Loucy (cell line): ENCODE measurements around the gene RPL12.
A peak's percentile ranks its signal among the peaks of the same experiment; 100 is the strongest.

Experiments used
- H2AFZ ChIP-seq: fragments of 200-600 bp; sonication (generic); 2 replicates; pipeline ENCODE4 v1.6.0; 2016; ENCODE audit warnings: antibody characterized with exemption, mild to moderate bottlenecking, low read length, moderate library complexity
- H3F3A ChIP-seq: fragments of 200-600 bp; 2 replicates; pipeline ENCODE4 v1.6.0; 2016; ENCODE audit warnings: antibody characterized with exemption, low read depth, mild to moderate bottlenecking
- H3K27me3 ChIP-seq: fragments of 200-600 bp; sonication (generic); 2 replicates; pipeline ENCODE4 v1.6.1; 2014; ENCODE audit warnings: low read length, mild to moderate bottlenecking; ENCODE audit not compliant: insufficient read depth, poor library complexity, severe bottlenecking
- H3K36me3 ChIP-seq: fragments of 200-600 bp; sonication (generic); 2 replicates; pipeline ENCODE4 v1.6.1; 2016; ENCODE audit warnings: low read length; ENCODE audit not compliant: insufficient read depth
- H3K4me1 ChIP-seq: fragments of 200-600 bp; sonication (generic); 2 replicates; pipeline ENCODE4 v1.5.1; 2014; ENCODE audit warnings: low read length, mild to moderate bottlenecking; ENCODE audit not compliant: insufficient read depth, poor library complexity, severe bottlenecking
- H3K4me2 ChIP-seq: fragments of 200-600 bp; sonication (generic); 2 replicates; pipeline ENCODE4 v1.6.0; 2014; ENCODE audit warnings: antibody characterized with exemption, low read length, low read depth, mild to moderate bottlenecking; ENCODE audit not compliant: poor library complexity, severe bottlenecking
- H3K4me3 ChIP-seq: fragments of 200-600 bp; sonication (generic); 2 replicates; pipeline ENCODE4 v1.5.1; 2014; ENCODE audit warnings: low read length, mild to moderate bottlenecking, mixed read lengths; ENCODE audit not compliant: poor library complexity, severe bottlenecking
- H3K79me2 ChIP-seq: fragments of 200-600 bp; sonication (generic); 2 replicates; pipeline ENCODE4 v1.6.1; 2014; ENCODE audit warnings: low read length; ENCODE audit not compliant: insufficient read depth
- H3K9ac ChIP-seq: fragments of 200-600 bp; sonication (generic); 2 replicates; pipeline ENCODE4 v1.6.0; 2014; ENCODE audit warnings: mild to moderate bottlenecking, low read depth, low read length, moderate library complexity; ENCODE audit not compliant: poor library complexity, severe bottlenecking
- H3K9me2 ChIP-seq: fragments of 200-600 bp; sonication (generic); replicated peaks from 2 replicates; pipeline ENCODE4 v1.6.1; 2016; ENCODE audit warnings: low read depth, low read length, mixed read lengths
- H3K9me3 ChIP-seq: fragments of 200-600 bp; sonication (generic); 2 replicates; pipeline ENCODE4 v1.6.1; 2014; ENCODE audit warnings: mild to moderate bottlenecking, antibody characterized with exemption, low read length, low read depth; ENCODE audit not compliant: insufficient read depth
- H4K20me1 ChIP-seq: fragments of 200-600 bp; sonication (generic); 2 replicates; pipeline ENCODE4 v1.6.0; 2014; ENCODE audit warnings: antibody characterized with exemption, low read length, mild to moderate bottlenecking; ENCODE audit not compliant: insufficient read depth, poor library complexity, severe bottlenecking
- CTCF ChIP-seq: fragments of 200-600 bp; sonication (generic); conservative IDR thresholded peaks from 2 replicates; pipeline ENCODE4 v1.5.1; 2014; ENCODE audit warnings: mild to moderate bottlenecking, antibody characterized with exemption, low read length
- EZH2phosphoT487 ChIP-seq: fragments of 200-600 bp; IDR thresholded peaks from 2 replicates; pipeline ENCODE4 v1.6.1; 2018; ENCODE audit warnings: antibody characterized with exemption, mild to moderate bottlenecking, moderate library complexity, borderline replicate concordance

RPL12 gene

GRCh38 chr9:127489471-127490115 is 38.4 kb upstream of the RPL12 start:
- H3K4me2 ChIP-seq: no peak overlapping the region
- no peak for TF ChIP-seq EZH2phosphoT487
- 0 out of 2 replicates have a peak, but pooled peaks have one; percentile 18 for TF ChIP-seq CTCF
- no peaks in the 10 kb centered on the region for H3K9me2 ChIP-seq
- H2AFZ ChIP-seq: no peak overlapping the region
- H3K27me3 ChIP-seq: no peaks in the 10 kb centered on the region
- no peaks in the 10 kb centered on the region for H3K36me3 ChIP-seq
- H3K4me1 ChIP-seq: no peaks in the 10 kb centered on the region
- H3K9ac ChIP-seq: no peak overlapping the region
- H4K20me1 ChIP-seq: no peaks in the 10 kb centered on the region
- no peaks in the 10 kb centered on the region for H3F3A ChIP-seq
- H3K4me3 ChIP-seq: no peak overlapping the region
- no peaks in the 10 kb centered on the region for H3K79me2 ChIP-seq
- no peaks in the 10 kb centered on the region for H3K9me3 ChIP-seq

GRCh38 chr9:127488946-127489345 is 37.7 kb upstream of the RPL12 start:
- H4K20me1 ChIP-seq: no peaks in the 10 kb centered on the region
- H3K4me3 ChIP-seq: no peak overlapping the region
- H3K79me2 ChIP-seq: no peaks in the 10 kb centered on the region
- H3K9me2 ChIP-seq: no peaks in the 10 kb centered on the region
- no peaks in the 10 kb centered on the region for H3K36me3 ChIP-seq
- no peak overlapping the region for H2AFZ ChIP-seq
- H3K4me2 ChIP-seq: no peak overlapping the region
- H3F3A ChIP-seq: no peaks in the 10 kb centered on the region
- H3K4me1 ChIP-seq: no peaks in the 10 kb centered on the region
- TF ChIP-seq CTCF (no peak), EZH2phosphoT487 (no peak)
- H3K9ac ChIP-seq: no peak overlapping the region
- no peaks in the 10 kb centered on the region for H3K27me3 ChIP-seq
- H3K9me3 ChIP-seq: no peaks in the 10 kb centered on the region

- Histone ChIP-seq H3F3A (no peaks in the 10 kb centered on the region), H2AFZ (no peak overlapping the region), H3K9me3 (no peaks in the 10 kb centered on the region), H3K4me2 (no peak overlapping the region), H4K20me1 (no peaks in the 10 kb centered on the region), H3K4me3 (no peak overlapping the region), H3K79me2 (no peaks in the 10 kb centered on the region), H3K9ac (no peak overlapping the region), H3K4me1 (no peaks in the 10 kb centered on the region), H3K27me3 (no peaks in the 10 kb centered on the region), H3K9me2 (no peaks in the 10 kb centered on the region), H3K36me3 (no peaks in the 10 kb centered on the region)
- no peak for TF ChIP-seq CTCF
- TF ChIP-seq EZH2phosphoT487: no peak
These were observed 34.8 kb upstream of the RPL12 start for GRCh38 chr9:127485995-127486394.
